B cell (primary cell): ENCODE data around the gene GRAMD1C. TPM values are rescaled to one million over a fixed set of nuclear protein-coding genes. Genes with fewer than 3 reads are reported as not detected.

Experiments
- ATAC-seq: fragments of 200-7000 bp; cut with Tn5 transposase; one replicate; pipeline ENCODE4 v1.10.0; 2021; ENCODE audit warnings: low read depth, mild to moderate bottlenecking, moderate number of reproducible peaks, moderate library complexity
- CTCF ChIA-PET: fragments of 350-600 bp; sonication (Branson Sonifier 250); formaldehyde crosslinking; loops from one replicate; lab custom pipeline; 2021; ENCODE audit warnings: antibody characterized with exemption, inconsistent platforms; lab: Charles Lee
- POLR2A ChIA-PET: fragments of 350-600 bp; sonication (Branson Sonifier 250); formaldehyde crosslinking; loops from one replicate; lab custom pipeline; 2021; ENCODE audit warnings: antibody characterized with exemption; lab: Charles Lee
- DNase-seq: peaks from one replicate; pipeline ENCODE4 v3.0.0; 2013
- H2AFZ ChIP-seq: 2 replicates; pipeline ENCODE4 v1.6.1; 2012; ENCODE audit warnings: mild to moderate bottlenecking, low read depth, low read length; ENCODE audit not compliant: insufficient read depth, poor library complexity, severe bottlenecking
- H3K27ac ChIP-seq, 2 donors: 1 replicate in 1 of 2; 2 replicates in 1 of 2; pipeline ENCODE4 v1.5.1; 2012 to 2013; ENCODE audit warnings: low read length in 2 of 2, mild to moderate bottlenecking in 2 of 2, moderate library complexity in 1 of 2
- H3K27me3 ChIP-seq, 4 experiments: fragments of 200-600 bp in 1 of 4; sonication (generic) in 1 of 4; replicated peaks in 1 of 4; 1 replicate in 2 of 4; 2 replicates in 2 of 4; pipeline versions ENCODE4 v1.6.1 to v1.7.0; 2013 to 2016; ENCODE audit warnings: low read length in 3 of 4, mild to moderate bottlenecking in 2 of 4, mixed read lengths in 1 of 4, moderate library complexity in 1 of 4; ENCODE audit not compliant: insufficient read depth in 4 of 4, control insufficient read depth in 3 of 4; ENCODE audit errors: control extremely low read depth in 1 of 4
- H3K36me3 ChIP-seq, 2 experiments: replicated peaks in 1 of 2; 1 replicate in 1 of 2; 2 replicates in 1 of 2; pipeline versions ENCODE4 v1.6.1 to v1.7.1; 2013; ENCODE audit warnings: low read length in 1 of 2; ENCODE audit not compliant: insufficient read depth in 2 of 2, control insufficient read depth in 1 of 2; ENCODE audit errors: control extremely low read depth in 1 of 2, extremely low read depth in 1 of 2
- H3K4me1 ChIP-seq, 2 donors: fragments of 200-600 bp in 1 of 2; sonication (generic) in 1 of 2; 1 replicate in 1 of 2; 2 replicates in 1 of 2; pipeline versions ENCODE4 v1.5.1 to v1.6.1; 2013 to 2017; ENCODE audit warnings: low read length in 2 of 2; ENCODE audit not compliant: control insufficient read depth in 2 of 2, insufficient read depth in 2 of 2
- H3K4me2 ChIP-seq: replicated peaks from 2 replicates; pipeline ENCODE3; 2012; ENCODE audit warnings: mild to moderate bottlenecking, low read depth, low read length; ENCODE audit not compliant: poor library complexity, severe bottlenecking
- H3K4me3 ChIP-seq, 5 experiments: fragments of 200-600 bp in 1 of 5; sonication (generic) in 1 of 5; 1 replicate in 3 of 5; 2 replicates in 2 of 5; pipeline versions ENCODE4 v1.5.1 to v1.7.0; 2011 to 2016; ENCODE audit warnings: low read length in 4 of 5, mild to moderate bottlenecking in 4 of 5, low read depth in 2 of 5, control low read depth in 1 of 5, moderate library complexity in 1 of 5; ENCODE audit not compliant: insufficient read depth in 1 of 5; ENCODE audit errors: control extremely low read depth in 1 of 5, extremely low read depth in 1 of 5
- H3K79me2 ChIP-seq: fragments of 200-600 bp; sonication (generic); one replicate; pipeline ENCODE4 v1.6.0; 2016; ENCODE audit warnings: low read length; ENCODE audit not compliant: control insufficient read depth, insufficient read depth
- H3K9ac ChIP-seq: fragments of 200-600 bp; sonication (generic); 2 replicates; pipeline ENCODE4 v1.6.1; 2017; ENCODE audit warnings: mild to moderate bottlenecking, low read length, moderate library complexity
- H3K9me3 ChIP-seq, 3 donors: one replicate each; pipeline versions ENCODE4 v1.6.1 to v1.7.1; 2013; ENCODE audit warnings: low read length in 2 of 3; ENCODE audit not compliant: control insufficient read depth in 2 of 3, insufficient read depth in 1 of 3; ENCODE audit errors: control extremely low read depth in 1 of 3
- H4K20me1 ChIP-seq: 2 replicates; pipeline ENCODE4 v1.6.0; 2012; ENCODE audit warnings: mild to moderate bottlenecking, low read length; ENCODE audit not compliant: insufficient read depth, control insufficient read depth, poor library complexity, severe bottlenecking
- H3K27ac Mint-ChIP-seq: one replicate; pipeline ENCODE4 v1.8.0; 2021; ENCODE audit warnings: mixed read lengths
- H3K27me3 Mint-ChIP-seq: one replicate; pipeline ENCODE4 v1.8.0; 2021; ENCODE audit warnings: mixed read lengths
- H3K4me1 Mint-ChIP-seq: one replicate; pipeline ENCODE4 v1.8.0; 2021; ENCODE audit warnings: mixed read lengths
- H3K4me3 Mint-ChIP-seq: one replicate; pipeline ENCODE4 v1.8.0; 2021; ENCODE audit warnings: mixed read lengths
- H3K9me3 Mint-ChIP-seq: one replicate; pipeline ENCODE4 v1.8.0; 2022; ENCODE audit warnings: mixed read lengths; ENCODE audit not compliant: insufficient read depth
- CTCF ChIP-seq: fragments of 200-600 bp; IDR thresholded peaks from one replicate; pipeline ENCODE4 v1.8.0; 2022; ENCODE audit warnings: antibody characterized with exemption, mild to moderate bottlenecking
- EZH2 ChIP-seq: IDR thresholded peaks from 2 replicates; pipeline ENCODE4 v1.6.1; 2012; ENCODE audit warnings: borderline replicate concordance, low read depth, mild to moderate bottlenecking, moderate library complexity, low read length; ENCODE audit not compliant: insufficient read depth, poor library complexity, severe bottlenecking
- WGBS: methylation state at CpG from one replicate; pipeline ENCODE4 v1.1.5; 2013; ENCODE audit warnings: missing lambda C conversion rate; ENCODE audit not compliant: insufficient coverage; 5-methylcytosine and 5-hydroxymethylcytosine counted together
- intact Hi-C: fragments of 100-400 bp; cut with micrococcal nuclease; formaldehyde crosslinking; loops from one replicate; pipeline ENCODE4 v1.10.0; 2022
- polyA plus RNA-seq: library from polyadenylated mRNA; depleted of rRNA; stranded (reverse); fragments of >200 nt; gene quantifications from 2 replicates; pipeline ENCODE4 v1.2.3, GENCODE V29; 2012
- total RNA-seq, 2 donors: library from RNA; stranded (reverse); fragments of 120-200 nt in 1 of 2; gene quantifications; 1 replicate in 1 of 2; 2 replicates in 1 of 2; pipeline versions ENCODE4 v1.2.3 to v1.2.4, GENCODE V29; 2013 to 2022

Gene GRAMD1C
- total and polyA plus RNA-seq, 2 donors (not counting 1 experiment from before 2014, with no cell fraction given), result 8.5 to 47.1 TPM

- no peaks in the 10 kb centered on the region for H3K79me2 ChIP-seq
- H3K27me3 ChIP-seq, result no peaks in the 10 kb centered on the region
- ATAC-seq (no peak), DNase-seq (no peak)
- peaks cover 6 to 7% of the 10 kb centered on the region in 2 donors for H3K4me1 ChIP-seq
- no peak overlapping the region for H3K4me2 ChIP-seq
- no peak overlapping the region for H2AFZ ChIP-seq
- H3K9me3 Mint-ChIP-seq, result peaks cover 18% of the 10 kb centered on the region
- H3K4me3 Mint-ChIP-seq, result no peak overlapping the region
- H3K27ac ChIP-seq, result no peak overlapping the region
- H3K9me3 ChIP-seq, result peaks cover 0 to 6% (median 3%) of the 10 kb centered on the region in 3 donors
- no peaks in the 10 kb centered on the region for H3K36me3 ChIP-seq
- ChIA-PET CTCF (interaction anchor here (0.6 kb wide), 2 partner anchors 10 to 801 kb away, joined by 3 read pairs; no protein-coding TSS in a partner anchor), POLR2A (no interaction called here)
- no peak overlapping the region for H3K4me3 ChIP-seq
- no peak overlapping the region for H3K27ac Mint-ChIP-seq
- H3K4me1 Mint-ChIP-seq, result peaks cover 9% of the 10 kb centered on the region
- H4K20me1 ChIP-seq, result no peaks in the 10 kb centered on the region
- 19% methylated on average over 3 of the region's 5 CpGs for WGBS
- no peak for TF ChIP-seq CTCF
- no peak for TF ChIP-seq EZH2
- intact Hi-C loops, result no loop called here
- no peaks in the 10 kb centered on the region for H3K27me3 Mint-ChIP-seq
- no peak overlapping the region for H3K9ac ChIP-seq
Measured at GRCh38 chr3:113927556-113927955, 89.0 kb downstream of the GRAMD1C start.

GRCh38 chr3:113946831-113947230 lies 108.2 kb downstream of the GRAMD1C start:
- Mint-ChIP-seq H3K27ac (peak overlapping the region; percentile 89), H3K4me3 (peak overlapping the region; percentile 85), H3K27me3 (no peaks in the 10 kb centered on the region), H3K9me3 (no peaks in the 10 kb centered on the region), H3K4me1 (peaks cover 18% of the 10 kb centered on the region)
- peak overlapping the region; percentile 88 for H2AFZ ChIP-seq
- peak overlapping the region; percentile 79 for H3K9ac ChIP-seq
- peaks cover 12 to 14% of the 10 kb centered on the region in 2 donors for H3K4me1 ChIP-seq
- peak overlapping the region; percentile 93 for H3K4me2 ChIP-seq
- H3K36me3 ChIP-seq, result no peaks in the 10 kb centered on the region
- CTCF ChIA-PET, result interaction anchor here (1.5 kb wide), 1 partner anchor 202 kb away, joined by 4 read pairs; no protein-coding TSS in a partner anchor
- WGBS, result 93% methylated on average over 1 of the region's 7 CpGs
- H3K4me3 ChIP-seq, result peak overlapping the region; percentile 47 to 89 (median 81)
- ATAC-seq (no peak), DNase-seq (no peak)
- intact Hi-C loops, result loop anchor here (1.0 to 5.0 kb wide), 4 partner anchors 58 to 265 kb away; partner anchors contain the start of genes ATP6V1A, NAA50 and USF3
- no peaks in the 10 kb centered on the region for H4K20me1 ChIP-seq
- TF ChIP-seq CTCF (no peak), EZH2 (no peak)
- POLR2A ChIA-PET, result interaction anchor here (0.6 to 0.9 kb wide), 2 partner anchors 59 to 200 kb away, joined by 3 read pairs; partner anchors contain the start of gene ATP6V1A
- H3K27ac ChIP-seq, result peak overlapping the region in 1 of 2 donors; percentile 74
- no peaks in the 10 kb centered on the region for H3K79me2 ChIP-seq
- no peaks in the 10 kb centered on the region for H3K9me3 ChIP-seq
- H3K27me3 ChIP-seq, result no peaks in the 10 kb centered on the region
